Neural crest cell (in vitro differentiated cells): ENCODE measurements around the gene OPRL1. TPM values are rescaled to one million over a fixed set of nuclear protein-coding genes. Genes with fewer than 3 reads are reported as not detected.

Source experiments
- DNase-seq: peaks from one replicate; pipeline ENCODE4 v3.0.0; 2021; ENCODE audit warnings: low read depth, mixed read lengths, low spot score
- H3K27ac Mint-ChIP-seq: one replicate; pipeline ENCODE4 v1.8.0; 2021; ENCODE audit warnings: mild to moderate bottlenecking, mixed read lengths; ENCODE audit not compliant: unreplicated experiment
- H3K27me3 Mint-ChIP-seq: 2 replicates; pipeline ENCODE4 v1.8.0; 2021; ENCODE audit warnings: low read depth, mild to moderate bottlenecking, mixed read lengths
- H3K36me3 Mint-ChIP-seq: 2 replicates; pipeline ENCODE4 v1.8.0; 2021; ENCODE audit warnings: low read depth, mild to moderate bottlenecking, mixed read lengths
- H3K4me1 Mint-ChIP-seq: 2 replicates; pipeline ENCODE4 v1.8.0; 2021; ENCODE audit warnings: mixed read lengths
- H3K4me3 Mint-ChIP-seq: one replicate; pipeline ENCODE4 v1.8.0; 2021; ENCODE audit warnings: mild to moderate bottlenecking, mixed read lengths
- H3K9me3 Mint-ChIP-seq: 2 replicates; pipeline ENCODE4 v1.8.0; 2021; ENCODE audit warnings: mixed read lengths
- total RNA-seq: library from RNA; stranded (reverse); gene quantifications from 2 replicates; pipeline ENCODE4 v1.2.1, GENCODE V29; 2021
- TF ChIP-seq, protein P1 (sequence below): fragments of 200-600 bp; sonication (generic); conservative IDR thresholded peaks from 2 replicates; pipeline ENCODE4 v1.5.0; 2021; ENCODE audit warnings: antibody characterized with exemption, mild to moderate bottlenecking

The OPRL1 gene
- total RNA-seq, 1 donor from 2014 or later = 0.96 TPM

- Mint-ChIP-seq H3K27ac (peak overlapping the region; percentile 96), H3K4me3 (peak overlapping the region; percentile 96), H3K27me3 (peaks cover 2% of the 10 kb centered on the region), H3K4me1 (peaks cover 24% of the 10 kb centered on the region), H3K36me3 (no peaks in the 10 kb centered on the region), H3K9me3 (no peaks in the 10 kb centered on the region)
- TF ChIP-seq, protein P1, sequence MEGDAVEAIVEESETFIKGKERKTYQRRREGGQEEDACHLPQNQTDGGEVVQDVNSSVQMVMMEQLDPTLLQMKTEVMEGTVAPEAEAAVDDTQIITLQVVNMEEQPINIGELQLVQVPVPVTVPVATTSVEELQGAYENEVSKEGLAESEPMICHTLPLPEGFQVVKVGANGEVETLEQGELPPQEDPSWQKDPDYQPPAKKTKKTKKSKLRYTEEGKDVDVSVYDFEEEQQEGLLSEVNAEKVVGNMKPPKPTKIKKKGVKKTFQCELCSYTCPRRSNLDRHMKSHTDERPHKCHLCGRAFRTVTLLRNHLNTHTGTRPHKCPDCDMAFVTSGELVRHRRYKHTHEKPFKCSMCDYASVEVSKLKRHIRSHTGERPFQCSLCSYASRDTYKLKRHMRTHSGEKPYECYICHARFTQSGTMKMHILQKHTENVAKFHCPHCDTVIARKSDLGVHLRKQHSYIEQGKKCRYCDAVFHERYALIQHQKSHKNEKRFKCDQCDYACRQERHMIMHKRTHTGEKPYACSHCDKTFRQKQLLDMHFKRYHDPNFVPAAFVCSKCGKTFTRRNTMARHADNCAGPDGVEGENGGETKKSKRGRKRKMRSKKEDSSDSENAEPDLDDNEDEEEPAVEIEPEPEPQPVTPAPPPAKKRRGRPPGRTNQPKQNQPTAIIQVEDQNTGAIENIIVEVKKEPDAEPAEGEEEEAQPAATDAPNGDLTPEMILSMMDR = no peak
- no peak for DNase-seq
Observed at GRCh38 chr20:64063389-64064144, 16.3 kb upstream of the OPRL1 start.

DNA sequence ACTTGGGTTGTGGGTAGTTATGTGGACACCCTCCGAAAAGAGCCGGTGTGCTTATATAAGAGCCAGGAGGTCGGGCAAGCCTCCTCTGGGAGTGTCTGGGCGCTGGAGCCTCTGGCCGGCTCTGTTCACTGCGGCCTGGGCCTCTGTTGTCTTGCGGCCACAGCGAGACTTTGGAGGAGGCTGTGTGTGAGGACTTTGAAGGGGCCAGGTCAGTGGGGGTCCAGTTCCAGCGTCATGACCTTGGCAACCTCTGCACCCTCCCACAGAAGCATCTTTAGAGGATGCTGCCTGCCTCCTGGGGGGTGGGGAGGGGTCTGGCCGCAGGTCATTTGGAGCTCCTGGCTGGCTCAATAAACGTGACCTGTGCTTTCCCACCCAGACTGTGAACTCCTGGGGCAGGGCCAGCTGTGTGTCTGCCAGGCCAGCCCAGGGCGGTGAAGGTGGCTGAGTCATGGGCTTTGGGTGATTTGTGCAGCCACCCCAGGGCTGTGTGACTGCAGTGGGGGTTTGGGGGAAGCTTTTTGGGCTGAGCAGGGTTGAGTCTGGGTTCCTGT, 15.7 kb upstream of the OPRL1 start:
- Mint-ChIP-seq H3K27me3 (peaks cover under 1% of the 10 kb centered on the region), H3K4me3 (peak overlapping the region; percentile 96), H3K4me1 (peaks cover 24% of the 10 kb centered on the region), H3K36me3 (no peaks in the 10 kb centered on the region), H3K27ac (peak overlapping the region; percentile 96), H3K9me3 (no peaks in the 10 kb centered on the region)
- DNase-seq = no peak
- TF ChIP-seq, protein P1 = no peak

DNA sequence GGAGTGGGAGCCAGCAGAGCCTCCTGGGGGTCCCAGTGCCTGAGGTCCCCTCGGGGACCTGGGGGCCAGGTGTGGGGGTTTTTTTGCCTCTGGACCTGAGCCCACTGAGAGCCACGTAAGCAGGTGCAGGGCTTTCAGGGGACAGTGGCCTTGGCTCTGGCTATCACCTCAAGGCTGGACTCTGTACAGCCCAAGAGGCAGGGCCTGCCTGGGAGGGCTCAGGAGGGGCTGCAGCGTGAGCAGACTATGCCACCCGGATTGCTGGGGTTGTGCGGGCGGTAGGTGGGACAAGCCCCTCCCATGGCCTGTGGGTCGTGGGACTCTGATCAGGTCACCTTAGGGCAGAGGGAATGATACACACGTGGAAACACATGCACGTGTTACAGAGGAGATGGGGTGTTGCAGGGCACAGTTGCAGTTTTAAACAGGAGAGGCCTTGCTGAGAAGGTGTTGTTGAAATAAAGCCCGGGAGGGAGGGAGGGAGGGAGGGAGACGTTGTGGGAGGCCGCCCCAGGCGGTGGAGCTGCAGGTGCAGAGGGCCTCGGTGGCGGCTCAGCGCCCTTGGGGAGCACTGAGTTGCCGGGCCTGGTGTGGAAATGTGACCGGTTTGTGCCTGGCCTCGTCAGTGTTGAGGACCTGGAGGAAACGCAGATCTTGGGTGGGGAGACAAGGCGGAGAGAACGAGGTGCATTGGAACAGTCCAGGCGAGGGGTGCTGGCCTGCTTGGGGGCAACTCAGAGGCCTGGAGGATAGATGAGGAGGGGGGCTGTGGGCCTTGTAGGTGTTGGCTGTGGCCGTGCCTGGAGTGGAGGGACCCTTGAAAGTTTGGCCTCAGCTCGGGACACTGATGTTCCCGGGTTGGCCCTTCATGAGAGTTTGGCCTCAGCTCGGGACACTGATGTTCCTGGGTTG, 14.6 kb upstream of the OPRL1 start:
- peak overlapping the region; percentile 27 for H3K27ac Mint-ChIP-seq
- DNase-seq = no peak
- H3K4me1 Mint-ChIP-seq = peaks cover 24% of the 10 kb centered on the region
- H3K9me3 Mint-ChIP-seq = no peaks in the 10 kb centered on the region
- peak overlapping the region; percentile 65 for H3K4me3 Mint-ChIP-seq
- no peaks in the 10 kb centered on the region for H3K36me3 Mint-ChIP-seq
- no peaks in the 10 kb centered on the region for H3K27me3 Mint-ChIP-seq
- TF ChIP-seq, protein P1 = no peak

DNA sequence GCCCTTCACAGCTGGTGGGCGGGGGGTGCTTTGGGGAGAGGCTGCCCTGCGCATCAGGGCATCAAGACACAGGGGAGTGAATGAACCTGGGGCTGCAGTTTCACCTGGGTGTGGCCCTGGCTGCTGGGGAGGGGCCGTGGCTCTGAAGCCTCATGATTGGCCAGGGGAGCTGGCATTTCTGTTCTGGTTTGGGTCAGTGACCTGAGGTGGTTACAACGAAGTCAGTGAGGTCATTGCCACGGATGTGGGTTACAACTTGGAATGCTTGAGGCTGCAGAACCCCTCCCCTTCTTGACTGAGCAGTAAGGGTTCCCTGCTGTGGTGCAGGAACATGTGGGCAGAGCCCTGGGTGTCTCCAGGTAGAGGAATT, 13.9 kb upstream of the OPRL1 start:
- no peaks in the 10 kb centered on the region for H3K36me3 Mint-ChIP-seq
- no peaks in the 10 kb centered on the region for H3K9me3 Mint-ChIP-seq
- H3K27me3 Mint-ChIP-seq = no peaks in the 10 kb centered on the region
- TF ChIP-seq, protein P1 = no peak
- no peak for DNase-seq
- peak overlapping the region; percentile 27 for H3K27ac Mint-ChIP-seq
- peak overlapping the region; percentile 65 for H3K4me3 Mint-ChIP-seq
- peaks cover 24% of the 10 kb centered on the region for H3K4me1 Mint-ChIP-seq

DNA sequence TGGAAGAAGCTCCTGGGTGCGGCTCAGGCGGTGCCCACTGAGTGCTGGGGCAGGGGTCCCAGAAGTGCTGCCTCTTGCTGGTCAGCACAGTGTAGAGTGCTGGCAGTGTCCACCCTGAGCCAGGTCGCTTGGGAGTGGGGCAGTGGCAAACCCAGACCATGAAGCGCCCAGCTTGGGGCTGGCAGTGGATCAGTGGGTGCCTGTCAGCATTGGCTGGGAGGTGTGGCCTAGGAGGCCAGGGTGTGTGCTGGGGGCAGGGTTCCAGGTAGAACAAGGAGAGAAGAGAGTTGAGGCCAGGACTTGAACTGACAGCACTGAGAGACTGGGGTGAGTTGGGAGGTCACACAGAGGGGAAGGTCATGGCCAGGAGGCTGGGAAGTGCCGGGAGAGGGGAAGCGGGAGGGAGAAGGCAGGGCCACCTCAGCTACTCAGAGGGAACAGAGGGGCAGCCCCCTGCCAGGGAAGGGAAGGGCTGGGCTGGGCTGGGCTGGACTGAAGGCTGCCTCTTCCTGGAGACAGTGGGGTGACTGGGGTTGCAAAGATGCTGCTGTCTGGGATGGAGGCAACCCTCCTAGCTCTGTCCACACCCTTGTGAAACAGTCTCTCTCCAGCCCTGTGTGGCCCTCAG, 12.8 kb upstream of the OPRL1 start:
- H3K27ac Mint-ChIP-seq = no peak overlapping the region
- no peak for DNase-seq
- H3K9me3 Mint-ChIP-seq = no peaks in the 10 kb centered on the region
- H3K36me3 Mint-ChIP-seq = no peaks in the 10 kb centered on the region
- H3K4me1 Mint-ChIP-seq = peaks cover 23% of the 10 kb centered on the region
- TF ChIP-seq, protein P1 = no peak
- no peaks in the 10 kb centered on the region for H3K27me3 Mint-ChIP-seq
- H3K4me3 Mint-ChIP-seq = peak overlapping the region; percentile 19
